SK-N-SH (cell line): ENCODE measurements around the gene MAST4.

Experiments
- CTCF ChIP-seq: fragments of 200-600 bp; sonication (generic); IDR thresholded peaks from 2 replicates; pipeline ENCODE4 v1.6.1; 2017; ENCODE audit warnings: antibody characterized with exemption, mild to moderate bottlenecking, moderate library complexity
- EP300 ChIP-seq, 2 experiments: IDR thresholded peaks; 2 replicates each; pipeline versions ENCODE4 v1.4.0 to v1.6.1; 2012; ENCODE audit warnings: borderline replicate concordance in 1 of 2, low read depth in 1 of 2, low read length in 1 of 2
- MAX ChIP-seq: IDR thresholded peaks from 2 replicates; pipeline ENCODE4 v1.4.0; 2012; ENCODE audit warnings: low read depth
- POLR2AphosphoS5 ChIP-seq: IDR thresholded peaks from 2 replicates; pipeline ENCODE4 v1.6.1; 2012; ENCODE audit warnings: low read depth, low read length
- RAD21 ChIP-seq: IDR thresholded peaks from 2 replicates; pipeline ENCODE4 v1.6.1; 2012; ENCODE audit warnings: mild to moderate bottlenecking, low read length
- RCOR1 ChIP-seq: fragments of 150-350 bp; IDR thresholded peaks from 2 replicates; pipeline ENCODE4 v1.6.1; 2017; ENCODE audit warnings: antibody characterized with exemption, low read length
- REST ChIP-seq: IDR thresholded peaks from 2 replicates; pipeline ENCODE4 v1.6.1; 2012; ENCODE audit warnings: mild to moderate bottlenecking, low read depth, low read length, moderate library complexity
- RXRA ChIP-seq: IDR thresholded peaks from 2 replicates; pipeline ENCODE4 v1.4.0; 2012; ENCODE audit warnings: low read depth, mild to moderate bottlenecking, borderline replicate concordance
- TAF1 ChIP-seq: IDR thresholded peaks from 2 replicates; pipeline ENCODE4 v1.6.1; 2012; ENCODE audit warnings: low read depth, mild to moderate bottlenecking, low read length, moderate library complexity, borderline replicate concordance
- YY1 ChIP-seq: IDR thresholded peaks from 2 replicates; pipeline ENCODE4 v1.4.0; 2012; ENCODE audit warnings: low read depth, mild to moderate bottlenecking

- TF ChIP-seq TAF1 (no peak), CTCF (no peak), RCOR1 (no peak), RAD21 (no peak), REST (no peak), YY1 (no peak), EP300 (IDR thresholded peaks at IDR 0.05; ENCODE audit: borderline replicate concordance in 1 of 2, low read depth in 1 of 2, low read length in 1 of 2) (no peak), POLR2AphosphoS5 (no peak), RXRA (no peak), MAX (no peak)
Measured at GRCh38 chr5:67181648-67182221, 585.5 kb downstream of the MAST4 start.
